NCI-H446 (cell line): ENCODE data around the gene APOBEC3A.
"Not testable (repeated sequence)": the region's sequence is repeated elsewhere in the genome, so short reads cannot be mapped to it uniquely, and the experiment has no call there.

Experiments
- DNase-seq, 2 experiments: peaks; one replicate each; lab custom pipeline; 2025; lab: John Stamatoyannopoulos, UW

Gene APOBEC3A

DNA sequence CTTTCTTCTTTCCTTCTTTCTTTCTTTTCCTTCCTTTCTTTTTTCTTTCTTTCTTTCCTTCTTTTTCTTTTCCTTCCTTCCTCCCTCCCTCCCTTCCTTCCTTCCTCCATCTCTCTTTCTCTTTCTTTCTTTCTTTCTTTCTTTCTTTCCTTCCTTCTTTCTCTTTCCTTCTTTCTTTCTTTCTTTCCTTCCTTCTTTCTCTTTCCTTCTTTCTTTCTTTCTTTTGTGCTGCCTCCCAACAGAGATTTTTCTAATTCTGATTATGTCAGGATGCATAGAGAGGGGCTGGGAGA, 1.2 kb downstream of the APOBEC3A start:
- DNase-seq, result not testable (repeated sequence)

DNA sequence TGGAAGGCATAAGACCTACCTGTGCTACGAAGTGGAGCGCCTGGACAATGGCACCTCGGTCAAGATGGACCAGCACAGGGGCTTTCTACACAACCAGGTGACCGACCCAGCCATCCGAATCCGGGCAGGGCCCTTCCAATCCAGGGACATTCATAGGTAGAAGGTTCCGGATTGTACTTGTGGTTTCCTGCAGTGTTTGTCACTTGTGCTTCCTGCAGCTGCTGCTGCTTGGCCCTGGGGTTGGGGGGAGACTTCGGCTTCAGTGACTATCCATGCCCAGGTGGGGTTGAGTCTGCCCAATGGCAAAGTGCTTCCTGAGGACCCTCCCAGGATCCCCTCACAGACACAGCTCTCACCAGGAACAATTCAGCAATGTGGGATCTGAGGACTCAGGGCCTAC, 2.2 kb downstream of the APOBEC3A start:
- no peak for DNase-seq

DNA sequence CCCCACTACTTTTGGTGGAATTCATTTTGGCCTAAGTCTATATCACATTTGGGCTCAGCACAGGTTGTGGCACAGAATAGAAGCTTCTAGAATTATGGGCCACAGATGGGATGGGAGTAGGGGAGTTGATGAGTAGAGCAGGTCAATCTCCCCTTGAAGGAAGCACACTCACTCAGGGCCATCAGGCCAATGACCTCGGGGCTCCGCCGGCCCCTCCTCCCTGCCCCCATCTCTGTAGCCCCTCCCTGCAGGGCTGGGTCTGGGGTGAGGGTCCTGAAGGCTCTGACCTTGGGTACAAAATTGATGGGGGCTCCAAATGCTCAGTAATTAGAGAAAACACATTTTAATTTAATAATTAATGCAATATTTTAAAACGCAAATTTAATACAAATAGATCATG, 3.3 kb downstream of the APOBEC3A start:
- not testable (repeated sequence) for DNase-seq

DNA sequence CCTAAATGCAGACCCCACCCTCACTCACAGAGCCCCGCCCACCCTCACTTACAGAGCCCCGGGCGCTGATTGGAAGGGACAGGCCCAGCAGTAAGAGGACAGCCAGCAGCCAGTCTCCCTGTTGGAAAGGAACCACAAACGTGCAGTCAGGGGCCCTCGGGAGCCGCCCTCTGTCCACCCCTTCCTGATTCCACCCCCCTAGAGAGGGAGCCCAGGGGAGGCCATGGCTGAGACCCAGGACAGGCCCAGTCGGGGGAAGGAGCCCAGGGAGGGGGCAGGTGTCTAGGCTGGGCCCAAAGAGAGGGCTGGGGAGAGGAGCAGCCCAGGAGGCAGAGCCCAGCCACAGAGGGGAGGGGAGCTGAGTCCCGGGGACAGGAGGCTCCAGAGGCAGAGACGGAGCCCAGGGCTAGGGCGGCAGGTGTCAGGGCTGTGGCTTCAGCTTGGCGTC, 5.9 kb downstream of the APOBEC3A start:
- DNase-seq, result not testable (repeated sequence)

DNA sequence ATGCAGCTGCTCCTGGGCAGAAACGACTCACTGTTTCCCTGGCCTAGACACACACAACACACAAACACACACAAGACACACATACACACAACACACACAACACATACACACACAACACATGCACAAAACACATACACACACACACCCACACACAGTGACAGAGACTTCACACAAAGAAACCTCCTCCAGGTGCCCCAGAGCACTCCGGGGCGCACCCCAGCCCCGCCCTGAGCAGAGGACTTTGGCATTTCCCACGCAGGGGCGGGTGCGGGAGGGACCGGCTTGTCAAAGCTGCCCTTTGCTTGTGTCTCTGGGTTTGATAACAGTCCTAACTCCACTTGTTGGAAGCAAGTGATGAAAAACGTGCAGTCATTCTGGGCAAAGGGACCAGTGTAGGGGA, 6.5 kb downstream of the APOBEC3A start:
- DNase-seq, result no peak

DNA sequence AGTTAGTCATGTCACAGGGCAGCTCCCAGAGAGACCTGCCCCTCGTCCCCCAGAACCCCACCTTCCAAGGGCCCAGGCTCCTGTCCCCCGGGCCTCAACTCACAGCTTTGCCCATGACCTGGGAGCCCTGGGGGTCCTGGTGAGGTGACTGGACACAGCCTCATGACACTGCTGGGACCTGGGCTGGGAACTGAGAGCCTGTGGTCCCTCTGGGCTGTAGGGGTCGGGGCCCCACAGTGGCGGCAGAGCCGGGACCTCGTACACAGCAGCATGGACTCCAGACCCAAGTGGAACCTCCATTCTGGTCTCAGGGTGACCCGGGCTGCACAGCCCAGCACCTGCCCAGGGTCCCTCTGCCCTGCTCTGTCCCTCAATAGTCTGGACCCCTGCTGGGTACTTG, 6.9 kb downstream of the APOBEC3A start:
- DNase-seq, result no peak

DNA sequence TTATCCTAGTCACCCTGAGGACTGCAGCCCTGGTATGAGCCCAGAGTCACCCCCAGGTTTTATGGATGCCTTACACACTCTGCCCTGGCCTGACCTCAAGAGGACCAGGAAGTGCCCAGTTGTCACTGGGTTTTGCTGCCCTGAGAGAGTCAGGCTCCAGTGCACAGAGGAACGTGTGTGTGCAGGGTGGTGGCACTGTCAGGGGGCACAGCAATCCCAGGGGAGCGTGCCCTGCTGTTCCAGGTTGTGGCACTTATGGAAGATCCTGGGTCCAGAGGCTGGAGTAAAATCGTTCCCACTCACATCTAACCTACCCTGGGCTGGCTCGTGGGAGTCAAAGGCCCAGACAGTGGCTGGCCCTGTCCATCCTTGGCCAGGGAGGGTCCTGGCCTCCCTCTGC, 7.6 kb downstream of the APOBEC3A start:
- DNase-seq, result no peak

DNA sequence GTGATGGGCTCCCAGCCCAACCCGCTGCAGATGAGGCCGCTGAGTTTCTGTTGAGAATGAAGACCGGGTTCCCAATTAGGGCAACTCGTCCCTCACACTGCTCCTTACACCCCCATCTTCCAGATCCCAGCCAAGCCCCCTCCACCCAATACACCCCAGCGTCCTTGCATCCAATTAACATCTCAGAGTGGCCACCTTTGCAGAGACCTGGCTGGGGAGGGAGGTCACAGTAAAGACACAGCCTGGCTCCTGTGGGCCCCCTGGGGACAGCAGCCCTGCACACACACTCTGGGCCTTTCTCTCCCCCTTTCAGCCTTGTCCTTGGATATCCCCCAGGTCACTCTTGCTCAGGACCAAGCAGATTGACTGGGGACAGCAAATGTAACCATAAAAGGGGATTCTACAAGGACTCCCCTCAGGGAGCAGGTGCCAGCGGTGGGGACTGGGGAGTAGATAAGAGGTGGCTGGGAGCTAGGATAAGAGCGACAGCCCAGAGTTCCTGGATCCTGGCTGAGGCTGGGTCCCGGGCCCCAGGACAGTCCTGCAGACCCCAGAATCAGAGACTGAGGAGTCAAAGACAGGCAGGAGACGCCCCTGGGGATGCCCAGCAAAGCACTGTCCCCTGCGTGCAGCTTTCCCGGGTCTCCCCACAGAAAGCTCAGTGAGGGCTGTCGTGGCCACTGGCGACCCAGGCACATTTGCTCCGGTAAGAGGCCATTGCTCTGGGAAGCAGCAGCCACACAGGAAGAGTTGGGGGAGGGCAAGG, 8.4 kb downstream of the APOBEC3A start:
- DNase-seq, result no peak

DNA sequence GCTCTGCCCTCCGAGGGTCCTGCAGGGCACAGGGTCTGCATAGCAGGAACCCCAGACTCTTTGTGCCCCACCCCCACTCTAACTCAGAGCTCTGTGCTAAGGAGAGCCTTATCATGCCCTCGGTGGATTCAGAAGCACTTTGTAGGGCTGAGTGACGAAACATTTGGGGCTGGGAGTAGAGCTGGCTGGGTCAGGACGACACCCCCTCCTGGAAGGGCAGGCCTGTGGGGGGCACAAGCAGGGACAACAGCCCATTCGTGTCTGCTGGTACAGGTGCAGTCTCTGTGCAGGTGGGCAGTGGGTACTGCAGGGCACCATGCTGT, 8.9 kb downstream of the APOBEC3A start:
- no peak for DNase-seq

DNA sequence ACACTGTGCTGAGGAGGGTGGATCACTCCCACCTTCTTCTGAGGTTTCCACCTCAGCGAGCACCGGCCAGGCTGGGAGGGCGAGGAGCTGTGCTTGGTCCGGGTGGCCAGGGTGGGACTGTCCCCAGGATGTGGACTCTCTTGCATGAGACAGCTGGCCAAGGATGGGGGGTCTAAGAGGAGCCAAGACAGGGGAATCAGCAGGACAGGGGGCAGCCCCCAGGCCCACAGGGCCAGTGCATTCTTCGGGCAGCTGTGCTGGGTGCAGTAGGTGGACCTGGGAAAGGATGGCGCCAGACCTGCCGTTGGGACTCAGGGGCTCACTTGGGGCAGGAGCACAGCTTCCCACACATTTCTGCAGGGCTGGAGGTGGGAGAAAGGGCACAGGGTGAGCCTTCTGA, 9.5 kb downstream of the APOBEC3A start:
- DNase-seq, result no peak

DNA sequence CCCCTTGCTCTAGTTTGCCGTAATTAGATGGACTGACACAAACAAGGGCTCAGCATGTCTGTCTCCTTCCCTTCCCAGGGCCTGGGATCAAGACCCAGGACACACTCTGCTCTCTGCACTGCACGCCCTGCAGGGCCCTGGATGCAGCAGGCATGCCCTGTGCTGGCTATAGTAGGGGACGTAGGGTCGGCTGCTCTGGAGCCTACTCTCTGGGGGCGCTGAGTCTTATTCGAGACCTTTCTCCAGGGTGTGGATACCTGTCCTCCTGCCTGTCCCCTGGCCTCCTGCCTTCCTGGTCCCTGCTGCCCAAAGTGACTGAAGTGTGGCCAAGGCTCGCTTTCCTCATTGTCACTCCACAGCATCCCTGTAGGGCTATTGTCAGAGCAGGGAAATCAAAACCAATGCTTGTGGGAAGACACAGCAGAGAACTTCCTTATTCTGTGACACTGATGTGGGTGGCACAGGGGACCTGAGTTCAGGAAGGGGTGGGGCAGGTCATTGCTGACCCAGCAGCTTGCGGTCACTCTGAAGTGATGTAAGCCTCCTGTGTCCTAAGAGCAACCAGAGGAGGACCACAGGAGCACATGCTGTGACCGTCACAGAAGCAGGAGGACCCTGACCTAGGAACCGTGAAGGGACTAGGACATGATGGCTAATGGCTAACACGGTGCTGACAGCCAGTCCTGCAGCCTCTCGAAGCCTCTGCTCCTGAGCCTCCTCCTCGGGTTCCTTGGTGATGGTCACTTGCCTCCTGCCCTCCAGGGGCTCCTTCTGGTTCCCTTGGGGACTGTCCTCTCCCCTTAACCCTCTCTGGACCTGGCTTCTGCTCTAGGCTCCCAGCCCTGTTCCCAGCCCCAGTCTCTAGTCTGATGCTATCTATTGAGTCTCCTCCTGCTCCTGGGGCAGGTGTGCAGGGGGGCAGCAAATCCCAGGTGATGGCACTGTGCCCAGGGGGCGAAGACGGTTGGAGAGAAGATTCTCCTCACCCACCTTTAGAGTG, 10.3 kb downstream of the APOBEC3A start:
- no peak for DNase-seq

DNA sequence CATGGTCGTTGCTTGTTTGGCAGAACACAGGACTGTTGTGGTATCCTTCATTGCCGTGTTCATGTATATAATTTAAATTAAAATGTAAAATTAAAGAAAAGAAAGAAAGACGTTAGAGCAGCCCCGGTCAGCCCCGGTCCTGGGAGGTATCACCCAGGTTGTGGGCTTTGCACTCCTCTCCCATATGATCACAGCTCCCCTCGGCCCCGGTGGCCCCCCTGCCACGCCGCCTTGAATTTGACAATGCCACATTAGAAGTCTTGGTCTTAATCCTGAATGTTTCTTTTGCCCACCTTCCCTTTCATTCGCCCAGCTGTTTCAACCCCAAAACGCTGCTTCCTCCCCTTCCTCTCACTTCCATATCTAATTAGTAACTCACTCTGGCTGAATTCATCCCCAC, 11.4 kb downstream of the APOBEC3A start:
- no peak for DNase-seq

DNA sequence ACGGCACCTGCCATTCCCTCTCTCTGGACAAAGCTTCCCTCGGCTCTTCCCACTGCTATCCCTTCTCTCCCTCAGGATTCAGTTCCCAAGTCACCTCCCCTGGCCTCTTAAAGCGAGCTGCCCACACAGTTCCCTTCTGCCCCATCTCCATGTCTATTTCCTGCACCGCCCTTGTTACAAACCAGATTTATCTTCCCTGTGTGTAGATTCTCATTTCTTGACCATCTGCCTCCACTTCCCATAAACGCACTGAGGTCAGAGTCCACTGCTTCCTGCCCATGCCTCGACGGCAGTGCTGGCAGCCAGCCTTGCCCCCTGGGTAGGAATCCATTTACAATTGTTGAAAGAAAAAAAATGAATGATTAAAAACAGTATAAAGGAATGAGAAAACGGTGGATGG, 13.1 kb downstream of the APOBEC3A start:
- no peak for DNase-seq

DNA sequence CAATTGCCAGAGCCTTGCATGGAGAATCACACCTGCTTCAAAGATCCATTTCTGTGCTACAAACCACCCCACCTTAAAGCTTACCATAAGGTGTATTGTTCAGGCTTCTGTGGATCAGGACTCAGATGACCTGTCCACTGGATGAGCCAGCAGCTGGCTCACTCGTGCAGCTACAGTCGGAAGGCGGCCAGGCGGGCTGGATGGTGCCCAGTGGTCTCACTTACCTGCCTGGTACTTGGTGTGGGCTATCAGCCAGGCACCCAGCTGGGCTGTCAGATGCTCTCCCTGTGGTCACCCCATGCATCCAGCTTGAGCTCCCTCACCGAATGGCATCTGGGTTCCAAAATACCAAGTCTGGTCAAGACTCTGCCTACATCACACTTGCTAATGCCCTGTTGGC, 13.8 kb downstream of the APOBEC3A start:
- no peak for DNase-seq

DNA sequence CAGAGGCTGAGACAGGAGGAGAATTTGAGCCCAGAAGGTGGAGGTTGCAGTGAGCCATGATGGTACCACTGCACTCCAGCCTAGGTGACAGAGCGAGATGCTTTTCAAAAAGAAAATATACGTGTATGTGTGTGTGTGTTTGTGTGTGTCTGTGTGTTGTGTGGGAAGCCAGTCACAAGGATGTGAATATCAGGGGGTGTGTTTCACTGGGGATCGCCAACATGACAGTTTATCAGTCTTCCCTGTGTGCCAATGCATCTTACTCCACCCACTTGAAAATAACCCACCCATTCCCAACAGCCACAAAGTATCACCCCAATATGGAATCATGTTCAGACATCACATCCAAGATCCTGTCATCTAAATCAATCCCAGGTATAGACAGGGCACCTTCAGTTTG, 14.4 kb downstream of the APOBEC3A start:
- no peak for DNase-seq

DNA sequence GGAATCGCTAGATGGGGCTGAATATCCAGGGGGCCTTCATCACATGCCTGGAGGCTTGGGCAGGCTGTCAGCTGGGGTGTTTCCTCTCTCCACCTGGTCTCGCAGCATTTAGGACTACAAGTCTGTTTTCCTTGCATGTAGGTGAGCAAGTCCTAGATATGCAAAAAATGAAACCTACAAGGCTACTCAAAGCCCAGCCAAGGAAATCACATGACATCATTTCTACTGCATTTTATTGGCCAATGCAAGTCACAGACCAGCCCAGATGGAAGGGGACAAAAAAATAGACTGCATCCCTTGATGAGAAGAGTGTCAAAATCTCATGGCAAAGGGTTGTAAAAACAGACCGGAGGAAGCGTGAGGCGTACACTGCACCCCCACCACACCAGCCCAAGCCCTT, 15.1 kb downstream of the APOBEC3A start:
- DNase-seq, result no peak

DNA sequence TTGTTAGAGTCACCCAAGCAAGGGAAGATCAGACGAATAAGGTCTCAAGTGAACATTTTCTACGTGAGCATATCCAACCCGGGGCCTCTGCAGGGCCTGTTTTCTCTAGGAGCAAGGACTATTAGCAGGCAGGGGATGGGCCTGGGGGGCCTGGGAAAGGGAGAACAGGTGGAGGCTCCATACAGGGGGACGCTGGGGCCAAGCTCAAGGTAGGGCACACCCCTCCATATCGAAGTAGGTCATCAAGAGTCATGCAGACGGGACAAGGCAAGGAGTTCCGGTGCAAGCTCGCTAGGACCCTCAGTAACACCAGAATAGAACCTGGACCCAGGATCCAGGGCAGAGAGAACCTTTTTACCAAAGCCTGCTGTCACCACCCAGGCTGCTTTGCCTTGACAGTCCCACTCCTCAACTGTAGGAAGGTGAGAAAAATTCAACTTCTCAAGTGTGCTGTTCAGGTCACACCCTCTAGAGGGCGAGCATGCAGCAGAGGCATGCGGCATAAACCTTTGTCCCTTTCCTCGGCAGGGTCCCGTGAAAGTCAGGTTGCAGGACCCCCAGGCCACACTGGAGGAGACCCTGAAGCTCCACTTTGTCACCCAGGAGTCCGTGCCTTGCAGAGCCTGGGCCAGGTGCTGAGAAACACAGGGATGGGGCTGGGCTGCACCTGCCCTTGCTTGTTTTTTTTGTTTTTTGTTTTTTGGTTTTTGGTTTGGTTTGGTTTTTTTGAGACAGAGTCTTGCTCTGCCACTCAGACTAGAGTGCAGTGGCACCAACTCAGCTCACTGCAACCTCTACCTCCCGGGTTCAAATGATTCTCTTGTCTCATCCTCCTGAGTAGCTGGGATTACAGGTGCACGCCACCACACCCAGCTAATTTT, 16.1 kb downstream of the APOBEC3A start:
- peak in 1 of 2 experiments; percentile 43 for DNase-seq

DNA sequence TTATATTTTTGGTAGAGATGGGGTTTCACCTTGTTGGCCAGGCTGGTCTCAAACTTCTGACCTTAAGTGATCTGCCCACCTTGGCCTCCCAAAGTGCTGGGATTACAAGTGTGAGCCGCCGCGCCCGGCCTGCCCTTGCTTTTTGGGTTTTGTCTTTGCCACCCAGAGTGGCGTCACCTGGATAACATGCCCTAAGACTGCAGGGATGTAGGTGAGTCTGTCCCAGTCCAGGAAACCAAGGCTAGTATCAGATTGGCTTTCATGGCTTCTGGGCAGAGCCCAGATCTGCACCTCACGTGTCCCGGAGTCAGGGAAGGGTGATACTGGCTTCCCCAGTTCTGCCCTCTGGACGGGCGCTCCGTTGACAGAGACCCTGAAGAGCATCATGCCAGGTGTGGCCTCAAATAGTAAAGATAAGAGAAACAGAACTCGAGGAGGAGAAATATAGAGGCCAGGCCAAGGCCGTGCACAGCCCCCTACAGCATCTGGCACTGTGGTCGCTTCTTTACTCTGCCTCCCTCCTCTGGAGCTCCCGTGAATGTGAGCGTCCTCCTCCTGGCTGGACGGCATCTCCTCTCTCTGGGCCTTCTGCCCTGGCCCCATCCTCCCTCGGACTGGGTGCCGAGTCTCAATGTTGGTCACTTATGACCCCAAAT, 16.9 kb downstream of the APOBEC3A start:
- DNase-seq, result no peak

DNA sequence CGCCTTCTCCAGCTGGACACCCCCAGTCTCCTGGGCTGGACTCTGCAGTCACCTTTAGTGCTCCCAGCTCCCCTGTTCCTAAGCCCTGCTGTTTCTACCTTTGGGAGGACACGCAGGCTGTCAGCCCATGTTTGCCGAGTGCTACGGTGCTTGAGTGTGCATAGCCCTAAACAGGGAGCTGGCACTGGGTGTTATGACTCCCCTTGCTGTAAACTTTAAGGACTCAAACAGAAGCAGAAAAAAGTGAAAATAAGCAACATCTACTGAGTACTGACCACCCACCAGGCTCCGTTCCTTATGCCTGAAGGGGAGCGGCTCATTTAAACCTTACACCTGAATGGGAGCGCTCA, 17.4 kb downstream of the APOBEC3A start:
- no peak for DNase-seq

DNA sequence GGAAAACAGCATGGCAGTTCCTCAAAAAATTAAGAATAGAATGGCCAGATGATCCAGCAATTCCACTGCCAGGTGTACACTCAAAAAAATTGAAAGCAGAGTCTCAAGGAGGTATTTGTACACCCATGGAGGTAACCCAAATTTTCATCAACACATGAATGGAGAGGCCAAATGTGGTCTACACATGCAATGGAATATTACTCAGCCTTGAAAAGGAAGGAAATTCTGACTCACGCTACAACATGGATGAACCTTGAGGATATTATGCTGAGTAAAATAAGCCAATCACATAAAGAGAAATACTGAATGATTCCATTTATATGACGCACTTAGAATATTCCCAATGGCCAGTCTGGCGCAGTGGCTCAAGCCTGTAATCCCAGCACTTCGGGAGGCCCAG, 19.9 kb downstream of the APOBEC3A start:
- DNase-seq, result not testable (repeated sequence)

DNA sequence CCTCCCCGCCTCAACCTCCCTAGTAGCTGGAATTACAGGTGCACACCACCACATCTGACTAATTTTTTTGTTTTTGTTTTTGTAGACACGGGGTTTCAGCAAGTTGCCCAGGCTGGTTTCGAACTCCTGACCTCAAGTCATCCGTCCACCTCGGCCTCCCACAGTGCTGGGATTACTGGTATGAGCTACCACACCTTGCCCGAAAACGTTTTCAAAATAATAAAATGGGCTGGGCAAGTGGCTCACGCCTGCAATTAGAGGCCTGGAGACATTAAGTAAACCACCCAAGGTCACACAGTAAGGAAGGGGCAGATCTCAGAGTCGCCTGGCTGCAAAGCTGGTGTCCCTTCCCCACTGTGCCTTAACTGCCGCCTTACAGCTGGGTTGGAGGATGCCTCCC, 23.2 kb downstream of the APOBEC3A start:
- not testable (repeated sequence) for DNase-seq
